GM12878 (cell line): ENCODE results near the gene SLIT2. TPM values are rescaled to one million over a fixed set of nuclear protein-coding genes. Genes with fewer than 3 reads are reported as not detected.

ENCODE experiments used
- ATAC-seq: fragments of 200-7000 bp; cut with Tn5 transposase; 3 replicates; pipeline ENCODE4 v1.9.1; 2020; ENCODE audit warnings: mild to moderate bottlenecking, moderate library complexity
- BruUV-seq: library from RNA; stranded (reverse); fragments of 400-500 nt; replicated peaks from 2 replicates; lab custom pipeline; 2021; lab: Mats Ljungman, UMichigan
- CTCF ChIA-PET: fragments of 300-600 bp; sonication (Branson Sonifier 250); formaldehyde crosslinking; extraction: SDS; loops from one replicate; lab custom pipeline; 2021; ENCODE audit warnings: inconsistent platforms; lab: Yijun Ruan, JAX
- POLR2A ChIA-PET: fragments of 350-600 bp; formaldehyde crosslinking; extraction: SDS; loops from one replicate; lab custom pipeline; 2021; ENCODE audit warnings: inconsistent platforms; lab: Charles Lee
- RAD21 ChIA-PET: fragments of 300-600 bp; sonication (Branson Sonifier 250); formaldehyde crosslinking; loops from one replicate; lab custom pipeline; 2023; ENCODE audit warnings: antibody characterized with exemption; ENCODE audit not compliant: unreplicated experiment; lab: Charles Lee
- SMC1A ChIA-PET: fragments of 300-600 bp; sonication (Branson Sonifier 250); formaldehyde crosslinking; loops from one replicate; lab custom pipeline; 2023; ENCODE audit not compliant: unreplicated experiment, uncharacterized antibody; lab: Charles Lee
- DNase-seq: peaks from one replicate; pipeline ENCODE4 v3.0.0-alpha.2; 2011; ENCODE audit warnings: low read depth, low spot score
- FAIRE-seq: peaks from 3 replicates; lab custom pipeline; 2011; peaks lifted over from hg19 to GRCh38; lab: Jason Lieb, UNC
- H2AFZ ChIP-seq: 2 replicates; pipeline ENCODE4 v1.6.0; 2011; ENCODE audit warnings: low read depth, low read length, control low read depth; ENCODE audit not compliant: control insufficient read depth
- H3K27ac ChIP-seq: 2 replicates; pipeline ENCODE4 v1.5.1; 2011; ENCODE audit warnings: control low read depth; ENCODE audit not compliant: control insufficient read depth, insufficient read depth
- H3K27me3 ChIP-seq, 2 experiments: replicated peaks in 1 of 2; 2 replicates each; pipeline versions ENCODE4 v1.6.0 to v1.6.1; 2011; ENCODE audit warnings: low read length in 1 of 2; ENCODE audit not compliant: control insufficient read depth in 2 of 2, insufficient read depth in 2 of 2
- H3K36me3 ChIP-seq, 2 experiments: 2 replicates each; pipeline ENCODE4 v1.5.1; 2011; ENCODE audit warnings: low read length in 1 of 2; ENCODE audit not compliant: control insufficient read depth in 2 of 2, insufficient read depth in 2 of 2
- H3K4me1 ChIP-seq: 2 replicates; pipeline ENCODE4 v1.6.1; 2011; ENCODE audit warnings: mild to moderate bottlenecking, low read length, moderate library complexity, mixed read lengths; ENCODE audit not compliant: control insufficient read depth, insufficient read depth
- H3K4me2 ChIP-seq: 2 replicates; pipeline ENCODE4 v1.6.0; 2011; ENCODE audit warnings: control low read depth; ENCODE audit not compliant: control insufficient read depth, insufficient read depth
- H3K4me3 ChIP-seq: fragments of 200-600 bp; sonication (generic); 2 replicates; pipeline ENCODE4 v1.5.1; 2016
- H3K79me2 ChIP-seq: 2 replicates; pipeline ENCODE4 v1.6.0; 2011; ENCODE audit warnings: low read length; ENCODE audit not compliant: control insufficient read depth, insufficient read depth
- H3K9ac ChIP-seq: 2 replicates; pipeline ENCODE4 v1.8.0; 2011; ENCODE audit warnings: low read length, control low read depth, mixed read lengths; ENCODE audit not compliant: control insufficient read depth, insufficient read depth
- H3K9me3 ChIP-seq: replicated peaks from 3 replicates; pipeline ENCODE4 v1.5.1; 2011; ENCODE audit warnings: mild to moderate bottlenecking, low read length; ENCODE audit not compliant: control insufficient read depth, insufficient read depth
- H4K20me1 ChIP-seq: 2 replicates; pipeline ENCODE4 v1.6.0; 2011; ENCODE audit not compliant: control insufficient read depth, insufficient read depth
- BCL11A ChIP-seq: IDR thresholded peaks from 2 replicates; pipeline ENCODE4 v1.6.1; 2011; ENCODE audit warnings: low read depth, low read length
- DPF2 ChIP-seq: fragments of 450-650 bp; IDR thresholded peaks from 2 replicates; pipeline ENCODE4 v1.6.1; 2017; ENCODE audit warnings: mild to moderate bottlenecking
- FOS ChIP-seq: IDR thresholded peaks from 3 replicates; pipeline ENCODE4 v1.6.1; 2011; ENCODE audit warnings: borderline replicate concordance; ENCODE audit not compliant: insufficient read length; ENCODE audit errors: extremely low read depth
- HSF1 ChIP-seq: fragments of 150-350 bp; IDR thresholded peaks from 2 replicates; pipeline ENCODE4 v1.6.1; 2014; ENCODE audit warnings: mild to moderate bottlenecking, low read depth, low read length
- MTA3 ChIP-seq: IDR thresholded peaks from 2 replicates; pipeline ENCODE4 v1.6.1; 2012; ENCODE audit warnings: low read length, inconsistent platforms, borderline replicate concordance
- NBN ChIP-seq: fragments of 450-650 bp; IDR thresholded peaks from 2 replicates; pipeline ENCODE4 v1.6.1; 2016
- PAX8 ChIP-seq: fragments of 450-650 bp; IDR thresholded peaks from 2 replicates; pipeline ENCODE4 v1.6.1; 2017; ENCODE audit warnings: mild to moderate bottlenecking, moderate library complexity
- TCF12 ChIP-seq: IDR thresholded peaks from 2 replicates; pipeline ENCODE4 v1.6.1; 2011; ENCODE audit warnings: low read depth, mild to moderate bottlenecking, low read length
- YBX1 ChIP-seq: fragments of 450-650 bp; IDR thresholded peaks from 2 replicates; pipeline ENCODE4 v1.6.1; 2016; ENCODE audit warnings: antibody characterized with exemption
- ZNF207 ChIP-seq: fragments of 450-650 bp; IDR thresholded peaks from 2 replicates; pipeline ENCODE4 v1.6.1; 2014; ENCODE audit warnings: antibody characterized with exemption, mild to moderate bottlenecking, borderline replicate concordance
- ZNF217 ChIP-seq: fragments of 450-650 bp; IDR thresholded peaks from 2 replicates; pipeline ENCODE4 v1.6.1; 2017; ENCODE audit warnings: antibody characterized with exemption, mild to moderate bottlenecking
- WGBS: methylation state at CpG from one replicate; pipeline ENCODE4 v1.1.6; 2016; ENCODE audit warnings: low lambda C conversion rate; ENCODE audit not compliant: insufficient replicate concordance, insufficient coverage; ENCODE audit errors: missing lambda C conversion rate; 5-methylcytosine and 5-hydroxymethylcytosine counted together
- in situ Hi-C: fragments of 300-500 bp; cut with MboI; formaldehyde crosslinking; loops from 9 replicates; pipeline ENCODE4 v1.14.3; 2018; ENCODE audit warnings: mixed read lengths
- intact Hi-C: fragments of 100-400 bp; cut with micrococcal nuclease; formaldehyde crosslinking; loops from one replicate; pipeline ENCODE4 v1.14.2; 2022; ENCODE audit not compliant: unreplicated experiment
- polyA plus RNA-seq, 11 experiments: library from polyadenylated mRNA; depleted of rRNA in 4 of 11; unstranded in 6 of 11; stranded (reverse) in 5 of 11; fragments of >200 nt; fragmentation: Nextera tagmentation in 4 of 11; fragmentation: Illumina TruSeq in 1 of 11; extraction: Ambion mirVana in 4 of 11; extraction: Trizol in 1 of 11; gene quantifications; 1 replicate in 1 of 11; 2 replicates in 10 of 11; pipeline versions ENCODE4 v1.2.1 to v1.2.3, GENCODE V29; 2011 to 2016; ENCODE audit warnings: inconsistent platforms in 2 of 11, missing spikeins in 2 of 11, low read depth in 1 of 11
- total RNA-seq, 4 experiments: library from RNA; depleted of rRNA in 3 of 4; stranded (reverse); fragments of >200 nt in 3 of 4; fragmentation: Illumina TruSeq in 1 of 4; extraction: Trizol in 1 of 4; gene quantifications; 2 replicates each; pipeline versions ENCODE4 v1.2.1 to v1.2.3, GENCODE V29; 2013 to 2021
- TF ChIP-seq, protein P1 (sequence below): IDR thresholded peaks from 2 replicates; pipeline ENCODE4 v1.6.1; 2011; ENCODE audit warnings: borderline replicate concordance, low read depth, mild to moderate bottlenecking, moderate library complexity, mixed read lengths, low read length; ENCODE audit not compliant: insufficient read depth; ENCODE audit errors: extremely low read length

Gene SLIT2
- total and polyA plus RNA-seq, 10 of the 15 experiments (the other 5 are each of a cell fraction or from before 2014, with no cell fraction given) = 0.01 to 0.05 TPM; not detected in 8

GRCh38 chr4:20203508-20203907 is 48.2 kb upstream of the SLIT2 start:
- Histone ChIP-seq H4K20me1 (no peaks in the 10 kb centered on the region), H3K4me2 (no peak overlapping the region), H3K27ac (no peak overlapping the region), H3K27me3 (no peaks in the 10 kb centered on the region), H3K4me1 (no peaks in the 10 kb centered on the region), H3K4me3 (no peak overlapping the region), H3K9me3 (no peaks in the 10 kb centered on the region), H3K9ac (no peak overlapping the region), H2AFZ (no peak overlapping the region), H3K36me3 (no peaks in the 10 kb centered on the region), H3K79me2 (no peaks in the 10 kb centered on the region)
- no peak for TF ChIP-seq MTA3
- TF ChIP-seq ZNF217 = no peak
- no TSS peak for BruUV-seq
- POLR2A ChIA-PET = no interaction called here
- DNase-seq = no peak
- no peak for ATAC-seq
- SMC1A ChIA-PET = no interaction called here
- RAD21 ChIA-PET = no interaction called here
- in situ Hi-C loops = no loop called here
- CTCF ChIA-PET = interaction anchor here (0.6 kb wide), 1 partner anchor 224 kb away, joined by 3 read pairs; no protein-coding TSS in a partner anchor
- intact Hi-C loops = no loop called here
- FAIRE-seq = no peak

- H3K9me3 ChIP-seq = no peaks in the 10 kb centered on the region
- no peak overlapping the region for H3K4me3 ChIP-seq
- no peak overlapping the region for H3K27ac ChIP-seq
- ATAC-seq (no peak), DNase-seq (no peak), FAIRE-seq (no peak)
- H3K4me2 ChIP-seq = no peak overlapping the region
- BruUV-seq = no TSS peak
- no peaks in the 10 kb centered on the region for H4K20me1 ChIP-seq
- no peaks in the 10 kb centered on the region for H3K79me2 ChIP-seq
- SMC1A ChIA-PET = no interaction called here
- H3K9ac ChIP-seq = no peak overlapping the region
- no peaks in the 10 kb centered on the region for H3K4me1 ChIP-seq
- in situ Hi-C loops = no loop called here
- H3K27me3 ChIP-seq = no peaks in the 10 kb centered on the region
- CTCF ChIA-PET = no interaction called here
- RAD21 ChIA-PET = no interaction called here
- POLR2A ChIA-PET = no interaction called here
- 0% methylated on average over 1 of the region's 1 CpG for WGBS
- no peaks in the 10 kb centered on the region for H3K36me3 ChIP-seq
- no peak overlapping the region for H2AFZ ChIP-seq
- no peak for TF ChIP-seq NBN
- no peak for TF ChIP-seq DPF2
- TF ChIP-seq, protein P1, sequence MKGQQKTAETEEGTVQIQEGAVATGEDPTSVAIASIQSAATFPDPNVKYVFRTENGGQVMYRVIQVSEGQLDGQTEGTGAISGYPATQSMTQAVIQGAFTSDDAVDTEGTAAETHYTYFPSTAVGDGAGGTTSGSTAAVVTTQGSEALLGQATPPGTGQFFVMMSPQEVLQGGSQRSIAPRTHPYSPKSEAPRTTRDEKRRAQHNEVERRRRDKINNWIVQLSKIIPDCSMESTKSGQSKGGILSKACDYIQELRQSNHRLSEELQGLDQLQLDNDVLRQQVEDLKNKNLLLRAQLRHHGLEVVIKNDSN = no peak
- no peak for TF ChIP-seq TCF12
- TF ChIP-seq ZNF207 = no peak
- no peak for TF ChIP-seq BCL11A
- no peak for TF ChIP-seq HSF1
- no peak for TF ChIP-seq YBX1
- TF ChIP-seq PAX8 = no peak
- no peak for TF ChIP-seq FOS
- TF ChIP-seq ZNF217 = no peak
- TF ChIP-seq, all 136 proteins: peak for 0
- intact Hi-C loops = no loop called here
These were observed 34.2 kb upstream of the SLIT2 start for GRCh38 chr4:20217521-20217920.
